Stomach (tissue), 9 donors: ENCODE data around the gene IL12RB2. TPM values are rescaled to one million over a fixed set of nuclear protein-coding genes. Genes with fewer than 3 reads are reported as not detected.
"Not testable (repeated sequence)": the region's sequence is repeated elsewhere in the genome, so short reads cannot be mapped to it uniquely, and the experiment has no call there.

Experiments
- DNase-seq, 2 donors: peaks; one replicate each; pipeline versions ENCODE4 v3.0.0 to v3.0.0-alpha.2; 2013 to 2019
- H3K27ac ChIP-seq, 5 donors: fragments of 200-600 bp in 4 of 5; sonication (generic) in 4 of 5; one replicate each; pipeline ENCODE4 v1.5.1; 2013 to 2019; ENCODE audit warnings: mild to moderate bottlenecking in 1 of 5, moderate library complexity in 1 of 5
- H3K27me3 ChIP-seq, 3 donors: fragments of 200-600 bp; sonication (generic); one replicate each; pipeline ENCODE4 v1.5.1; 2017 to 2019; ENCODE audit warnings: mixed run types in 1 of 3
- H3K36me3 ChIP-seq, 4 donors: fragments of 200-600 bp; sonication (generic); 1 replicate in 3 of 4; 2 replicates in 1 of 4; pipeline ENCODE4 v1.5.1; 2016 to 2019
- H3K4me1 ChIP-seq, 4 donors: fragments of 200-600 bp; sonication (generic); one replicate each; pipeline ENCODE4 v1.5.1; 2016 to 2019
- H3K4me3 ChIP-seq, 4 donors: fragments of 200-600 bp; sonication (generic) in 3 of 4; one replicate each; pipeline ENCODE4 v1.5.1; 2016 to 2019; ENCODE audit warnings: mild to moderate bottlenecking in 1 of 4
- H3K9me3 ChIP-seq, 4 donors: fragments of 200-600 bp; sonication (generic); one replicate each; pipeline ENCODE4 v1.5.1; 2016 to 2019
- CTCF ChIP-seq, 7 experiments: fragments of 450-650 bp in 4 of 7; fragments of 200-600 bp in 3 of 7; sonication (generic) in 3 of 7; IDR thresholded peaks; one replicate each; pipeline ENCODE4 v1.5.1; 2016 to 2019; ENCODE audit warnings: antibody characterized with exemption in 7 of 7, control low read depth in 2 of 7, mild to moderate bottlenecking in 1 of 7
- EP300 ChIP-seq: sonication (generic); formaldehyde crosslinking; IDR thresholded peaks from one replicate; pipeline ENCODE4 v1.6.1; 2017; ENCODE audit warnings: antibody characterized with exemption
- POLR2A ChIP-seq, 4 donors: fragments of 450-650 bp; IDR thresholded peaks; one replicate each; pipeline ENCODE4 v1.6.1; 2016; ENCODE audit warnings: antibody characterized with exemption in 4 of 4, control low read depth in 2 of 4, mild to moderate bottlenecking in 1 of 4, moderate library complexity in 1 of 4
- POLR2AphosphoS5 ChIP-seq, 3 donors: sonication (generic); formaldehyde crosslinking; IDR thresholded peaks; one replicate each; pipeline ENCODE4 v1.6.1; 2016; ENCODE audit warnings: antibody characterized with exemption in 3 of 3
- WGBS, 5 donors: extraction: QIAGEN DNeasy Blood & Tissue Kit in 3 of 5; methylation state at CpG; one replicate each; pipeline versions ENCODE4 v1.1.5 to v1.1.7; 2013 to 2018; 5-methylcytosine and 5-hydroxymethylcytosine counted together
- intact Hi-C: fragments of 100-400 bp; cut with DNase I; formaldehyde crosslinking; loops from one replicate; pipeline ENCODE4 v1.15.1; 2023; ENCODE audit warnings: low total_unique reads
- polyA plus RNA-seq, 3 donors: library from polyadenylated mRNA; stranded (reverse); fragments of 200-250 nt; gene quantifications; one replicate each; pipeline ENCODE4 v1.2.3, GENCODE V29; 2013
- total RNA-seq, 5 donors: library from RNA; depleted of rRNA; stranded (reverse); fragments of >200 nt; gene quantifications; one replicate each; pipeline versions ENCODE4 v1.1.0 to v1.2.3, GENCODE V29; 2014 to 2016
- donor health status: healthy with polysubstance abuse.
- donor health status: Bipolar disorder and iron deficiency.
- donor health status: healthy.

IL12RB2 gene
- total and polyA plus RNA-seq, 8 donors, result 0.06 to 1.2 (median 0.29) TPM; not detected in 3

- DNase-seq, result no peak
- no peaks in the 10 kb centered on the region for H3K9me3 ChIP-seq
- H3K4me3 ChIP-seq, result no peak overlapping the region
- H3K27ac ChIP-seq, result no peak overlapping the region
- intact Hi-C loops, result no loop called here
- TF ChIP-seq EP300 (no peak), CTCF (IDR thresholded peaks at IDR 0.05) (no peak), POLR2AphosphoS5 (IDR thresholded peaks at IDR 0.05) (no peak), POLR2A (IDR thresholded peaks at IDR 0.05) (no peak)
- WGBS, 5 donors, result 87 to 92% (median 88%) methylated on average over 6 of the region's 6 CpGs
- no peaks in the 10 kb centered on the region for H3K27me3 ChIP-seq
- H3K36me3 ChIP-seq, result no peaks in the 10 kb centered on the region
- H3K4me1 ChIP-seq, result peaks cover 6 to 27% (median 11%) of the 10 kb centered on the region in 4 donors
Observed at GRCh38 chr1:67439277-67440029, 131.8 kb downstream of the IL12RB2 start.

GRCh38 chr1:67440339-67440738 is 132.7 kb downstream of the IL12RB2 start:
- Histone ChIP-seq H3K27me3 (no peaks in the 10 kb centered on the region), H3K4me1 (peaks cover 6 to 18% (median 11%) of the 10 kb centered on the region in 4 donors), H3K9me3 (no peaks in the 10 kb centered on the region), H3K36me3 (no peaks in the 10 kb centered on the region), H3K27ac (no peak overlapping the region), H3K4me3 (no peak overlapping the region)
- 73 to 84% (median 82%) methylated on average over 3 of the region's 3 CpGs for WGBS, 5 donors
- no peak for DNase-seq
- TF ChIP-seq POLR2A (IDR thresholded peaks at IDR 0.05), result no peak
- no peak for TF ChIP-seq EP300
- TF ChIP-seq CTCF (IDR thresholded peaks at IDR 0.05), result no peak
- TF ChIP-seq POLR2AphosphoS5 (IDR thresholded peaks at IDR 0.05), result no peak
- intact Hi-C loops, result no loop called here

- no peaks in the 10 kb centered on the region for H3K9me3 ChIP-seq
- 16 to 32% (median 17%) methylated on average over 3 of the region's 3 CpGs for WGBS, 5 donors
- no peak for TF ChIP-seq CTCF (IDR thresholded peaks at IDR 0.05)
- intact Hi-C loops, result no loop called here
- H3K27ac ChIP-seq, result peak overlapping the region in 1 of 5 donors; percentile 21
- no peaks in the 10 kb centered on the region for H3K27me3 ChIP-seq
- H3K4me3 ChIP-seq, result no peak overlapping the region
- H3K4me1 ChIP-seq, result peaks cover 6 to 18% (median 11%) of the 10 kb centered on the region in 4 donors
- H3K36me3 ChIP-seq, result no peaks in the 10 kb centered on the region
- DNase-seq, result peak; percentile 64 to 73
Observed at GRCh38 chr1:67441183-67441582, 133.5 kb downstream of the IL12RB2 start.

DNA sequence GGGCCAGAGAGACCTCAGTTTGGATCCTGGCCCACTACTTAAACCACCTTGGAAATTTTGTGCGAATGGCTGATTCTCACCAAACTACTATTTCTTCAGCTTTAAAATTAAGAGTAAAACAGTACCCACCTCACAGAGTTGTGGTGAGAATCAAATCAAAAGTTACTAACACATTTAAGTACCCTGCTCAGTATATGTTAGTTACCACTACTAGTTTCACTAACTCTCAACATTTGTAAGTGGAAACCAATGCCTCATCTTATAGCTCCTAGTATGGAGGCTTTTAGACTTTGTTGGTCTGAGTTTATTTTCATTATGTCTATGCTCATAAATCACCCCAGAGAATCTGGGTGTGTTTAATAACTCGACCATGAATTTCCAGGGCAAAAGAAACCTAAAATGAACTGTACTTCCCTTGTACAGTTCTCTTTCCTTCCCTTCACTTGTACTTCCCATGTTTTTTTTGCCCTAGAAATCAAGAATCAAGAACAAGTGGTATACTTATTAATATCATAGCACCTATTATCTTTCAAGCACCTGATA is 134.1 kb downstream of the IL12RB2 start:
- intact Hi-C loops, result no loop called here
- Histone ChIP-seq H3K27me3 (no peaks in the 10 kb centered on the region), H3K4me1 (peaks cover 6 to 18% (median 11%) of the 10 kb centered on the region in 4 donors), H3K36me3 (no peaks in the 10 kb centered on the region), H3K9me3 (no peaks in the 10 kb centered on the region), H3K27ac (no peak overlapping the region), H3K4me3 (no peak overlapping the region)
- WGBS, 5 donors, result 65 to 81% (median 71%) methylated on average over 2 of the region's 2 CpGs
- no peak for DNase-seq
- no peak for TF ChIP-seq CTCF (IDR thresholded peaks at IDR 0.05)
- no peak for TF ChIP-seq POLR2A (IDR thresholded peaks at IDR 0.05)
- no peak for TF ChIP-seq EP300
- TF ChIP-seq POLR2AphosphoS5 (IDR thresholded peaks at IDR 0.05), result no peak

DNA sequence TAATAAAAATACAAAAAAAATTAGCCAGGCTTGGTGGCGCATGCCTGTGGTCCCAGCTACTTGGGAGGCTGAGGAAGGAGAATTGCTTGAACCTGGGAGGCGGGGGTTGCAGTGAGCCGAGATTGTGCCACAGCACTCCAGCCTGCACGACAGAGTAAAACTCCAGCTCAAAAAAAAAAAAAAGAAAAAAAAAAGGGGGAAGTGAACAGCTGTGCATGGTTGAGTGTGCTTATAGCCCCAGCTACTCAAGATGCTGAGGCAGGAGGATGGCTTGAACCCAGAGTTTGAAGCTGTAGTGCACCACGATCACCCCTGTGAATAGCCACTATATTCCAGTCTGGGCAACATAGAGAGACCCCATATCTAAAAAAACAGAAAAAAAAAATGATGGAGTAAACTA is 138.3 kb downstream of the IL12RB2 start:
- H3K36me3 ChIP-seq, H3K27ac ChIP-seq, H3K9me3 ChIP-seq, H3K4me3 ChIP-seq, intact Hi-C loops, H3K27me3 ChIP-seq, DNase-seq: not testable (repeated sequence)
- peaks cover 6 to 10% (median 8%) of the 10 kb centered on the region in 4 donors for H3K4me1 ChIP-seq
- WGBS, 5 donors, result 70 to 89% (median 79%) methylated on average over 5 of the region's 5 CpGs
